K562 (cell line): ENCODE data around the gene PNPLA1. TPM values are rescaled to one million over a fixed set of nuclear protein-coding genes. Genes with fewer than 3 reads are reported as not detected.

Experiments used
- ATF3 ChIP-seq, 2 experiments: fragments of 450-650 bp in 1 of 2; sonication (generic) in 1 of 2; formaldehyde crosslinking in 1 of 2; IDR thresholded peaks in 1 of 2; conservative IDR thresholded peaks in 1 of 2; 2 replicates each; pipeline versions ENCODE4 v1.6.1 to v1.8.1; 2016 to 2023; ENCODE audit warnings: mild to moderate bottlenecking in 2 of 2, moderate library complexity in 2 of 2, inconsistent platforms in 1 of 2, missing genetic modification reagents in 1 of 2
- DACH1 ChIP-seq: fragments of 450-650 bp; IDR thresholded peaks from 2 replicates; pipeline ENCODE4 v1.6.1; 2018; ENCODE audit not compliant: partially characterized antibody
- ELF2 ChIP-seq: fragments of 250-450 bp; sonication (Bioruptor Pico); IDR thresholded peaks from 2 replicates; pipeline ENCODE4 v1.5.0; 2021; ENCODE audit warnings: mild to moderate bottlenecking
- ETV1 ChIP-seq: fragments of 450-650 bp; conservative IDR thresholded peaks from 2 replicates; pipeline ENCODE4 v1.6.1; 2016; ENCODE audit warnings: missing genetic modification characterization, control low read depth, low read depth, missing compliant biosample characterization
- HDAC2 ChIP-seq: fragments of 450-650 bp; IDR thresholded peaks from 2 replicates; pipeline ENCODE4 v1.6.1; 2016; ENCODE audit warnings: mild to moderate bottlenecking
- JUNB ChIP-seq: fragments of 450-650 bp; formaldehyde crosslinking; conservative IDR thresholded peaks from 2 replicates; pipeline ENCODE4 v1.4.0; 2020; ENCODE audit warnings: mild to moderate bottlenecking
- NCOR1 ChIP-seq: fragments of 450-650 bp; IDR thresholded peaks from 2 replicates; pipeline ENCODE4 v1.6.1; 2016; ENCODE audit warnings: mild to moderate bottlenecking, moderate library complexity
- NEUROD1 ChIP-seq: fragments of 150-350 bp; IDR thresholded peaks from 2 replicates; pipeline ENCODE4 v1.6.1; 2014; ENCODE audit warnings: borderline replicate concordance, low read length, low read depth; ENCODE audit not compliant: partially characterized antibody
- NR4A1 ChIP-seq, 2 experiments: fragments of 250-450 bp in 1 of 2; fragments of 450-650 bp in 1 of 2; sonication (Bioruptor Pico) in 1 of 2; IDR thresholded peaks; 2 replicates each; pipeline versions ENCODE4 v1.4.0 to v1.6.1; 2016 to 2020; ENCODE audit warnings: mild to moderate bottlenecking in 2 of 2, missing compliant biosample characterization in 1 of 2, missing genetic modification characterization in 1 of 2, moderate library complexity in 1 of 2
- RNF219 ChIP-seq: fragments of 250-450 bp; sonication (Bioruptor Pico); IDR thresholded peaks from 2 replicates; pipeline ENCODE4 v1.5.0; 2022; ENCODE audit warnings: mild to moderate bottlenecking
- SMARCA4 ChIP-seq: fragments of 450-650 bp; IDR thresholded peaks from 2 replicates; pipeline ENCODE4 v1.6.1; 2016
- SMC3 ChIP-seq: conservative IDR thresholded peaks from 2 replicates; pipeline ENCODE4 v1.6.1; 2011; ENCODE audit warnings: low read depth, low read length, improper control_type of control experiment; ENCODE audit not compliant: insufficient read depth
- TRIM25 ChIP-seq: fragments of 450-650 bp; IDR thresholded peaks from 2 replicates; pipeline ENCODE4 v1.7.0; 2016; ENCODE audit warnings: borderline replicate concordance
- YY1 ChIP-seq, 3 experiments: IDR thresholded peaks; 2 replicates each; pipeline ENCODE4 v1.6.1; 2011; ENCODE audit warnings: low read length in 2 of 3, mild to moderate bottlenecking in 2 of 3, moderate library complexity in 2 of 3, borderline replicate concordance in 1 of 3, control low read depth in 1 of 3, low read depth in 1 of 3; ENCODE audit not compliant: insufficient read depth in 3 of 3, insufficient replicate concordance in 2 of 3, control insufficient read depth in 1 of 3, insufficient read length in 1 of 3; ENCODE audit errors: extremely low read depth in 1 of 3
- ZC3H4 ChIP-seq: sonication (generic); formaldehyde crosslinking; IDR thresholded peaks from 2 replicates; pipeline ENCODE4 v1.9.0; 2021; ENCODE audit warnings: missing genetic modification reagents, borderline replicate concordance
- ZMIZ1 ChIP-seq, 2 experiments: fragments of 150-350 bp in 1 of 2; IDR thresholded peaks; 2 replicates each; pipeline ENCODE4 v1.6.1; 2012 to 2016; ENCODE audit warnings: low read depth in 2 of 2, low read length in 2 of 2, mild to moderate bottlenecking in 1 of 2, moderate library complexity in 1 of 2
- ZNF224 ChIP-seq: sonication (generic); formaldehyde crosslinking; IDR thresholded peaks from 2 replicates; pipeline ENCODE4 v1.8.0; 2022; ENCODE audit warnings: mild to moderate bottlenecking, missing genetic modification reagents
- ZNF445 ChIP-seq: fragments of 250-450 bp; sonication (Bioruptor Pico); IDR thresholded peaks from 2 replicates; pipeline ENCODE4 v1.4.0; 2020; ENCODE audit warnings: low read depth, mild to moderate bottlenecking, moderate library complexity
- ZNF696 ChIP-seq: fragments of 250-450 bp; sonication (Bioruptor Pico); conservative IDR thresholded peaks from 2 replicates; pipeline ENCODE4 v1.4.0; 2020; ENCODE audit warnings: mild to moderate bottlenecking, moderate library complexity
- polyA plus RNA-seq, 8 experiments: library from polyadenylated mRNA; depleted of rRNA in 4 of 8; stranded (reverse) in 5 of 8; unstranded in 3 of 8; fragments of >200 nt; fragmentation: Nextera tagmentation in 2 of 8; fragmentation: Illumina TruSeq in 1 of 8; extraction: Ambion mirVana in 2 of 8; extraction: Trizol in 1 of 8; gene quantifications; 2 replicates each; pipeline versions ENCODE4 v1.2.1 to v1.2.3, GENCODE V29; 2011 to 2014; ENCODE audit warnings: inconsistent platforms in 1 of 8, missing spikeins in 1 of 8
- total RNA-seq, 7 experiments: library from RNA; depleted of rRNA in 6 of 7; stranded (reverse); fragments of >200 nt in 6 of 7; fragmentation: Illumina TruSeq in 2 of 7; extraction: Trizol in 2 of 7; gene quantifications; 2 replicates each; pipeline versions ENCODE4 v1.2.1 to v1.2.3, GENCODE V29; 2011 to 2021; ENCODE audit warnings: low replicate concordance in 1 of 7

Gene PNPLA1
- total and polyA plus RNA-seq, 9 of the 15 experiments (the other 6 are each of a cell fraction or from before 2014, with no cell fraction given), result 0.04 to 0.27 (median 0.13) TPM; not detected in 2

- TF ChIP-seq ZNF445 (CRISPR knock-in tag), result no peak
- no peak for TF ChIP-seq SMC3
- no peak for TF ChIP-seq TRIM25
- TF ChIP-seq ZMIZ1 (IDR thresholded peaks at IDR 0.05; ENCODE audit: low read depth in 2 of 2, low read length in 2 of 2), result no peak
- TF ChIP-seq NEUROD1, result no peak
- TF ChIP-seq SMARCA4, result peak; percentile 85
- 0 out of 2 replicates have a peak, but pooled peaks have one; percentile 58 for TF ChIP-seq ZNF224 (CRISPR knock-in tag)
- no peak for TF ChIP-seq JUNB
- no peak for TF ChIP-seq ZNF696 (CRISPR knock-in tag)
- TF ChIP-seq HDAC2, result peak; percentile 75; the same call in 1 of the 2 replicates
- no peak for TF ChIP-seq YY1 (IDR thresholded peaks at IDR 0.05; ENCODE audit: borderline replicate concordance in 1 of 3, control insufficient read depth in 1 of 3, extremely low read depth in 1 of 3, insufficient read depth in 3 of 3, insufficient read length in 1 of 3, insufficient replicate concordance in 2 of 3, low read depth in 1 of 3, low read length in 2 of 3)
- TF ChIP-seq ETV1, result peak; percentile 43; the same call in 1 of the 2 replicates
- peak; percentile 91 for TF ChIP-seq DACH1
- peak; percentile 87 for TF ChIP-seq NCOR1
- TF ChIP-seq NR4A1 (CRISPR knock-in tag; IDR thresholded peaks at IDR 0.05), result no peak
- TF ChIP-seq NR4A1 (tag; IDR thresholded peaks at IDR 0.05), result no peak
- peak; percentile 13; the same call in 1 of the 2 replicates for TF ChIP-seq ATF3 (IDR thresholded peaks at IDR 0.05)
- 0 out of 2 replicates have a peak, but pooled peaks have one; percentile 68 for TF ChIP-seq ATF3 (CRISPR knock-in tag; conservative IDR thresholded peaks at IDR 0.05)
- TF ChIP-seq RNF219 (CRISPR knock-in tag), result no peak
- no peak for TF ChIP-seq ELF2 (CRISPR knock-in tag)
- TF ChIP-seq ZC3H4, result no peak
Observed at GRCh38 chr6:36347621-36348020, 77.8 kb downstream of the PNPLA1 start (continued).
